GM13977 (cell line): ENCODE data around the gene ARF3.

Experiments
- DNase-seq: peaks from one replicate; pipeline ENCODE4 v3.0.0; 2012; ENCODE audit warnings: low spot score
- CTCF ChIP-seq: IDR thresholded peaks from 2 replicates; pipeline ENCODE4 v1.5.1; 2012; ENCODE audit warnings: mild to moderate bottlenecking, control low read depth; ENCODE audit not compliant: insufficient read depth; ENCODE audit errors: extremely low read depth, missing control alignments
- in situ Hi-C: fragments of 300-500 bp; cut with MboI; formaldehyde crosslinking; loops from one replicate; pipeline ENCODE4 v1.12.0; 2022; ENCODE audit warnings: low sequenced_read_pairs, low pct_unique_long_range_greater_than_20kb, mixed read lengths, inconsistent platforms; ENCODE audit not compliant: unreplicated experiment

The ARF3 gene

GRCh38 chr12:48990552-48990951 lies 33.3 kb upstream of the ARF3 start:
- no peak for DNase-seq
- no peak for TF ChIP-seq CTCF
- in situ Hi-C loops: no loop called here

GRCh38 chr12:48988030-48988649 lies 30.9 kb upstream of the ARF3 start:
- DNase-seq: peak; percentile 86
- in situ Hi-C loops: no loop called here

GRCh38 chr12:48986720-48987291 lies 29.5 kb upstream of the ARF3 start:
- no peak for DNase-seq
- no peak for TF ChIP-seq CTCF
- in situ Hi-C loops: no loop called here

More at GRCh38 chr12:48988030-48988649, 30.9 kb upstream of the ARF3 start:
- TF ChIP-seq CTCF: peak; percentile 82

GRCh38 chr12:48985901-48986300 lies 28.6 kb upstream of the ARF3 start:
- in situ Hi-C loops: no loop called here
- TF ChIP-seq CTCF: no peak
- no peak for DNase-seq

- no peak for TF ChIP-seq CTCF
- in situ Hi-C loops: no loop called here
- DNase-seq: no peak
Measured at GRCh38 chr12:48985475-48985897, 28.2 kb upstream of the ARF3 start.

- in situ Hi-C loops: no loop called here
- no peak for DNase-seq
- no peak for TF ChIP-seq CTCF
Measured at GRCh38 chr12:48982397-48983080, 25.3 kb upstream of the ARF3 start.
